ENCODE results near the gene COL23A1.

COL23A1 gene

GRCh38 chr5:178465861-178466288 is 124.3 kb downstream of the COL23A1 start:
- Histone ChIP-seq H3K27ac (ENCODE audit: extremely low read depth, low read depth, low read length) (no peak overlapping the region), H3K4me1 (ENCODE audit: control insufficient read depth, insufficient read depth, low read length) (no peaks in the 10 kb centered on the region), H3K4me3 (ENCODE audit: low read depth, low read length) (no peak overlapping the region), H3K9me3 (ENCODE audit: control insufficient read depth, insufficient read depth, low read depth, low read length) (no peaks in the 10 kb centered on the region), H3K36me3 (ENCODE audit: control insufficient read depth in 2 of 2, insufficient read depth in 1 of 2, low read length in 2 of 2) (no peaks in the 10 kb centered on the region)
- ChIA-PET CTCF (no interaction called here), POLR2A (no interaction called here)
- no peak for TF ChIP-seq HIC1 (tag by site-specific recombination; IDR thresholded peaks at IDR 0.05)
- no peak for TF ChIP-seq MYNN (tag by site-specific recombination; IDR thresholded peaks at IDR 0.05; ENCODE audit: borderline replicate concordance)
- no peak for TF ChIP-seq ZNF19 (tag by site-specific recombination; IDR thresholded peaks at IDR 0.05; ENCODE audit: low read depth)
- TF ChIP-seq HOXD13 (CRISPR knock-in tag; IDR thresholded peaks at IDR 0.05; ENCODE audit: borderline replicate concordance): no peak
- no peak for TF ChIP-seq IKZF3 (tag by site-specific recombination; IDR thresholded peaks at IDR 0.05)
- no peak for TF ChIP-seq PRDM10 (tag by site-specific recombination; IDR thresholded peaks at IDR 0.05)
- no peak for TF ChIP-seq ZNF394 (tag by site-specific recombination; IDR thresholded peaks at IDR 0.05; ENCODE audit: borderline replicate concordance)
- TF ChIP-seq ZNF266 (tag by site-specific recombination; IDR thresholded peaks at IDR 0.05; ENCODE audit: low read depth): no peak
- TF ChIP-seq KLF10 (tag by site-specific recombination; IDR thresholded peaks at IDR 0.05): no peak
- no peak for TF ChIP-seq ZBTB44 (tag by site-specific recombination; IDR thresholded peaks at IDR 0.05)
- no peak for TF ChIP-seq GFI1B (tag by site-specific recombination; IDR thresholded peaks at IDR 0.05)
- no peak for TF ChIP-seq BCL6B (tag by site-specific recombination; IDR thresholded peaks at IDR 0.05)

GRCh38 chr5:178465228-178465860 is 124.8 kb downstream of the COL23A1 start:
- ChIA-PET CTCF (no interaction called here), POLR2A (no interaction called here)
- Histone ChIP-seq H3K9me3 (ENCODE audit: control insufficient read depth, insufficient read depth, low read depth, low read length) (no peaks in the 10 kb centered on the region), H3K36me3 (ENCODE audit: control insufficient read depth in 2 of 2, insufficient read depth in 1 of 2, low read length in 2 of 2) (no peaks in the 10 kb centered on the region), H3K4me3 (ENCODE audit: low read depth, low read length) (no peak overlapping the region), H3K27ac (ENCODE audit: extremely low read depth, low read depth, low read length) (no peak overlapping the region), H3K4me1 (ENCODE audit: control insufficient read depth, insufficient read depth, low read length) (no peaks in the 10 kb centered on the region)
- TF ChIP-seq ZNF654 (tag by site-specific recombination; IDR thresholded peaks at IDR 0.05; ENCODE audit: low read depth) (no peak), ZNF610 (tag by site-specific recombination; IDR thresholded peaks at IDR 0.05; ENCODE audit: borderline replicate concordance) (no peak), ZNF132 (tag by site-specific recombination; IDR thresholded peaks at IDR 0.05; ENCODE audit: borderline replicate concordance) (no peak), ZNF549 (tag by site-specific recombination; IDR thresholded peaks at IDR 0.05) (no peak), ZSCAN23 (tag by site-specific recombination; IDR thresholded peaks at IDR 0.05) (no peak), ZBTB48 (tag by site-specific recombination; IDR thresholded peaks at IDR 0.05) (no peak), ZNF398 (tag by site-specific recombination; IDR thresholded peaks at IDR 0.05) (no peak), ZNF571 (tag by site-specific recombination; IDR thresholded peaks at IDR 0.05) (no peak), ZNF776 (tag by site-specific recombination; IDR thresholded peaks at IDR 0.05; ENCODE audit: borderline replicate concordance) (no peak), ZNF785 (tag by site-specific recombination; IDR thresholded peaks at IDR 0.05) (no peak)

Measured in HEK293 (cell line).